ENCODE results near the gene TSGA10.

The TSGA10 gene

DNA sequence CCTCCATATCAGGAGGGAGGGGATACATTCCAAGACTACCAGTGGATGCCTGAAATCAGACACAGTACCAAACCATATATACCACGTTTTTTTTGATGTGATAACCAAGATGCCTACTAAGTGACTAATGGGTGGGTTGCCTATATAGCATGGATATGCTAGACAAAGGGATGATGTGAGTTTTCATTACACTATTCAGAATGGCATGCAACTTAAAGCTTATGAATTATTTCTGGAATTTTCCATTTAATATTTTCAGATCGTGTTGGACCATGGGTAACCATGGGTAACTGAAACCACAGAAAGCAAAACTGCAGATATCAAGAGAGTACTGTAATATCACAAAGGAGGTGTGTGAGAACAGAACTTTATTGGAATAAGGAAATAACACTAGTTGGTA is 179.1 kb downstream of the TSGA10 start:
- TF ChIP-seq BCL11A (tag by site-specific recombination; IDR thresholded peaks at IDR 0.05; ENCODE audit: low read depth) = no peak
- TF ChIP-seq ZNF354C (tag by site-specific recombination; IDR thresholded peaks at IDR 0.05; ENCODE audit: borderline replicate concordance, low read depth) = no peak
- no peak for TF ChIP-seq ZNF10 (tag by site-specific recombination; IDR thresholded peaks at IDR 0.05)
- TF ChIP-seq YY2 (tag by site-specific recombination; IDR thresholded peaks at IDR 0.05) = no peak
- no peak for TF ChIP-seq SP7 (tag by site-specific recombination; IDR thresholded peaks at IDR 0.05)
- no peak for TF ChIP-seq ZSCAN30 (tag by site-specific recombination; IDR thresholded peaks at IDR 0.05)
- TF ChIP-seq KLF16 (tag by site-specific recombination; IDR thresholded peaks at IDR 0.05) = no peak
- no peak for TF ChIP-seq GLI2 (tag by site-specific recombination; IDR thresholded peaks at IDR 0.05; ENCODE audit: borderline replicate concordance, low read depth)
- no peak for TF ChIP-seq ZNF24 (tag by site-specific recombination; IDR thresholded peaks at IDR 0.05)
- TF ChIP-seq HOXA7 (CRISPR knock-in tag; IDR thresholded peaks at IDR 0.05; ENCODE audit: borderline replicate concordance) = no peak
- no peak for TF ChIP-seq ZNF501 (tag by site-specific recombination; IDR thresholded peaks at IDR 0.05)
- TF ChIP-seq KLF8 (tag by site-specific recombination; IDR thresholded peaks at IDR 0.05) = no peak
- no peak for TF ChIP-seq ZNF23 (tag by site-specific recombination; IDR thresholded peaks at IDR 0.05; ENCODE audit: borderline replicate concordance)
- no peak for TF ChIP-seq ZNF747 (tag by site-specific recombination; IDR thresholded peaks at IDR 0.05)
- Histone ChIP-seq H3K9me3 (ENCODE audit: control insufficient read depth, insufficient read depth, low read depth, low read length) (no peaks in the 10 kb centered on the region), H3K4me1 (ENCODE audit: control insufficient read depth, insufficient read depth, low read length) (no peaks in the 10 kb centered on the region), H3K4me3 (ENCODE audit: low read depth, low read length) (no peak overlapping the region), H3K27ac (ENCODE audit: extremely low read depth, low read depth, low read length) (no peak overlapping the region), H3K36me3 (ENCODE audit: control insufficient read depth in 2 of 2, insufficient read depth in 1 of 2, low read length in 2 of 2) (no peaks in the 10 kb centered on the region)
- ChIA-PET POLR2A (no interaction called here), CTCF (interaction anchor here (0.7 kb wide), 1 partner anchor 9 kb away, joined by 3 read pairs; no protein-coding TSS in a partner anchor)

DNA sequence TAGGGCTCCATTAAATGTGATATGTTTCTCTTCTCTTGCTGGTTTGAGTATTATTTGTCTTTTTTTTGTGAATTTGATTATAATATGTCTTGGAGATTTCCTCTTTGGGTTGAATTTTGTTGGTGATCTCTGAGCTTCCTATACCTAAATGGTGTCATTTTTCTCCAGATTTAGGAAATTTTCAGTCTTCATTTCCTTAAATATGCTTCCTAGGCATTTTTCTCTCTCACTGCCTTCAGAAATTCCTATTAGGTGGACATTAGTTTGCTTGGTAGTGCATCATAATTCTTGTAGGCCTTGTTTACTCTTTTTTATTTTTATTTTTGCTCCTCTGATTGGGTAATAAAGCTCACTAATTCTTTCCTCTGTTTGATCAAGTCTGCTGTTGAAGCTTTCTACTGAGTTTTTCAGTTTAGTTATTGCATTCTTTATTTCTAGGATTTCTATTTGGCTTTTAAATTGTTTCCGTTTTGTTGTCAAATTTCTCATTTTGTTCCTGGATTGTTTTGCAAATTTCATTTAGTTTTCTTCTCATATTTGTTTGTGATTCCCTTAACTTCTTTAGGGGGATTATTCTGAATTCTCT is 182.1 kb downstream of the TSGA10 start:
- CTCF ChIA-PET = interaction anchor here (0.6 kb wide), 1 partner anchor 10 kb away, joined by 3 read pairs; no protein-coding TSS in a partner anchor
- Histone ChIP-seq H3K36me3 (ENCODE audit: control insufficient read depth in 2 of 2, insufficient read depth in 1 of 2, low read length in 2 of 2) (no peaks in the 10 kb centered on the region), H3K27ac (ENCODE audit: extremely low read depth, low read depth, low read length) (no peak overlapping the region), H3K4me3 (ENCODE audit: low read depth, low read length) (no peak overlapping the region), H3K4me1 (ENCODE audit: control insufficient read depth, insufficient read depth, low read length) (no peaks in the 10 kb centered on the region), H3K9me3 (ENCODE audit: control insufficient read depth, insufficient read depth, low read depth, low read length) (no peaks in the 10 kb centered on the region)
- POLR2A ChIA-PET = no interaction called here
- TF ChIP-seq ZNF341 (tag by site-specific recombination; IDR thresholded peaks at IDR 0.05; ENCODE audit: low read depth) = no peak
- no peak for TF ChIP-seq RBAK (tag by site-specific recombination; IDR thresholded peaks at IDR 0.05)
- no peak for TF ChIP-seq ZNF133 (tag by site-specific recombination; IDR thresholded peaks at IDR 0.05)
- peak; percentile 64 for TF ChIP-seq SETDB1 (IDR thresholded peaks at IDR 0.05; ENCODE audit: insufficient read length, low read length)

- TF ChIP-seq ZFP69B (tag by site-specific recombination; IDR thresholded peaks at IDR 0.05) (no peak), ZNF639 (tag by site-specific recombination; IDR thresholded peaks at IDR 0.05) (no peak), ATF2 (tag by site-specific recombination; IDR thresholded peaks at IDR 0.05; ENCODE audit: low read depth) (0 out of 2 replicates have a peak, but pooled peaks have one; percentile 55)
- TF ChIP-seq, protein P1, sequence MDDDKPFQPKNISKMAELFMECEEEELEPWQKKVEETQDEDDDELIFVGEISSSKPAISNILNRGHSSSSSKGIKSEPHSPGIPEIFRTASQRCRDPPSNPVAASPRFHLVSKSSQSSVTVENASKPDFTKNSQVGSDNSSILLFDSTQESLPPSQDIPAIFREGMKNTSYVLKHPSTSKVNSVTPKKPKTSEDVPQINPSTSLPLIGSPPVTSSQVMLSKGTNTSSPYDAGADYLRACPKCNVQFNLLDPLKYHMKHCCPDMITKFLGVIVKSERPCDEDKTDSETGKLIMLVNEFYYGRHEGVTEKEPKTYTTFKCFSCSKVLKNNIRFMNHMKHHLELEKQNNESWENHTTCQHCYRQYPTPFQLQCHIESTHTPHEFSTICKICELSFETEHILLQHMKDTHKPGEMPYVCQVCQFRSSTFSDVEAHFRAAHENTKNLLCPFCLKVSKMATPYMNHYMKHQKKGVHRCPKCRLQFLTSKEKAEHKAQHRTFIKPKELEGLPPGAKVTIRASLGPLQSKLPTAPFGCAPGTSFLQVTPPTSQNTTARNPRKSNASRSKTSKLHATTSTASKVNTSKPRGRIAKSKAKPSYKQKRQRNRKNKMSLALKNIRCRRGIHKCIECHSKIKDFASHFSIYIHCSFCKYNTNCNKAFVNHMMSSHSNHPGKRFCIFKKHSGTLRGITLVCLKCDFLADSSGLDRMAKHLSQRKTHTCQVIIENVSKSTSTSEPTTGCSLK (tag by site-specific recombination; IDR thresholded peaks at IDR 0.05) = no peak
- no peaks in the 10 kb centered on the region for H3K9me3 ChIP-seq (ENCODE audit: control insufficient read depth, insufficient read depth, low read depth, low read length)
- H3K27ac ChIP-seq (ENCODE audit: extremely low read depth, low read depth, low read length) = no peak overlapping the region
- ChIA-PET CTCF (no interaction called here), POLR2A (no interaction called here)
- H3K4me3 ChIP-seq (ENCODE audit: low read depth, low read length) = no peak overlapping the region
- no peaks in the 10 kb centered on the region for H3K36me3 ChIP-seq (ENCODE audit: control insufficient read depth in 2 of 2, insufficient read depth in 1 of 2, low read length in 2 of 2)
- no peaks in the 10 kb centered on the region for H3K4me1 ChIP-seq (ENCODE audit: control insufficient read depth, insufficient read depth, low read length)
These were observed 194.8 kb downstream of the TSGA10 start for GRCh38 chr2:98959810-98960507.
